Measurements from ENCODE around the gene ZNF775.

- TF ChIP-seq CTCF (conservative IDR thresholded peaks at IDR 0.05) = no peak
- TF ChIP-seq EZH2 (IDR thresholded peaks at IDR 0.05; ENCODE audit: low read depth) = no peak
These were observed 32.2 kb upstream of the ZNF775 start for GRCh38 chr7:150346922-150347321.
